GM19452 (cell line): ENCODE data around the gene MYH9.
"Not testable (repeated sequence)": the region's sequence is repeated elsewhere in the genome, so short reads cannot be mapped to it uniquely, and the experiment has no call there.

ENCODE experiments used
- ATAC-seq: cut with Tn5 transposase; IDR thresholded peaks from one replicate; pipeline ENCODE4 v1.9.1; 2021; ENCODE audit not compliant: unreplicated experiment

Gene MYH9

DNA sequence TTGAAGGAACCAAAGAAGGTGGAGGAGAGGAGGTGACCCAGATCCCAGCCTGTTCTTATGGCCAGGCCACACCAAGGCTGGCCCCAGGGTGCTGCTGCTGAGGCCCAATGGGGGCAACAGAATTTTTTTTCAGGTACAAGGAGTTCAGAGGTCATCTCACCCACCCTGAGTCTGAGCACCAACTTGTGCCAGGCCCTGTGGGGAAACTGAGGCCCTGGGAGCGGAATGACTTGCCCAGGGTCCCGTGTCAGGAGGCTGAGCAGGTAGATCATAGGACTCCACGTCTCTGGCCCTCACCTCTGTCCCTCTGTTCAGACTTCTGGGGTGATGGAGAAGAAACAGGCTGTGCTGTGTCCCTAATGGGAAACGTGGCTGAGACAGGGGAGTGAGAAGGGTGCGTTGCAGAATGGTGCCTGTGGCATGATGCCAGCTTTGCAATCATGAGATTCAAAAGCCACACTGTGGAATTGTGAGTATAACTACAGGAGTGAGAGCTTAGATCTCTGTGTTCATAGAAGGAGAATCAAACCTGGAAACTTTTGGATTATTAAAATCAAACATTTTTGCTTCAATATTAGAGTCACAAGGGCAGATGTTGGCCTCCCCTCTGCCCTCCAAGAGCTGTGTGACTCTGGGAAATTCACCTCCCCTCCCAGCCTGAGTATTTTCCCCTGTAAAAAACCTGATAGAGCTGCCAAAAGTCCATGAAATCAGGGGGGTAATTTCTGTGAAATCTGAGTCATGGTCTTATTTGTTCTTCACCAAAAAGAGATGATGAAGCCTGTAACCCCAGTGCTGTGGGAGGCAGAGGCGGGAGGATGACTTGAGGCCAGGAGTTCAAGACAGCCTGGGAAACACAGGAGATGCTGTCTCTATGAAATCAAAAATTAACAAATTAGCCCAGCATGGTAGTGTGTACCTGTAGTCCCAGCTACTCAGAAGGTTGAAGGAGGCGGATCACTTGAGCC, 134.0 kb downstream of the MYH9 start:
- ATAC-seq: no peak

DNA sequence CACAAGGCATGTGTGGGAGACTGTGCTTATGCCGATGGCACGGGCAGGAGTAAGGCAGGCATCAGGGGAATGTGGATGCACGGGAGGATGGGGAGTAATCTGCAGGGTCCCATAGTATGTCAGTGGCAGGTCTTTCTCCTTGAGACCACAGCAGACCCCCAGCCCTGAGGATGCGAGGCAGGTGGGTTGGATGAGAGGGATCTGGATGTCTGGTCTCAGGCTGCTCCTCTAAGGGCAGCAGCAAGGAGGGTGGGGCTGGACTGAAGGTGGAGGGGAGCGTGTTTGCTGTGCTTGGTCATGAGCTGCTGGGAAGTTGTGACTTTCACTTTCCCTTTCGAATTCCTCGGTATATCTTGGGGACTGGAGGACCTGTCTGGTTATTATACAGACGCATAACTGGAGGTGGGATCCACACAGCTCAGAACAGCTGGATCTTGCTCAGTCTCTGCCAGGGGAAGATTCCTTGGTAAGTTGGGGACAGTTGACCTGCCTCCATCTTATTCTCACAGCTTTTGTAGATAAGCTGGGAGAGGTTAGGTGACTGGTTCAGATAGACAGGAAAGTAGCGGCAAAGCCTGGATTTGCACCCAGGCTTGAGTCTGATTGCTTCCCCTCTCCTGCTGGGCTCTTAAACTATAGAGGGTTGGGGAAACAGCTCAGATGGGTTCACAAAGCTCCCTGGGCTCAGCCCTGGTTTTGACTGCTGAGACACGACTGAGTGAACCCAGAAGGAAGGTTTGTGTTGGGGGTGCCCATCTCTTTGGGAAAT, 134.8 kb downstream of the MYH9 start, which contains the start of gene APOL1:
TSS of gene APOL1 (plus strand) at position 380 of the 769 bp plus-strand sequence. CDS start 1,823 bp downstream, outside the sequence.
- no peak for ATAC-seq

DNA sequence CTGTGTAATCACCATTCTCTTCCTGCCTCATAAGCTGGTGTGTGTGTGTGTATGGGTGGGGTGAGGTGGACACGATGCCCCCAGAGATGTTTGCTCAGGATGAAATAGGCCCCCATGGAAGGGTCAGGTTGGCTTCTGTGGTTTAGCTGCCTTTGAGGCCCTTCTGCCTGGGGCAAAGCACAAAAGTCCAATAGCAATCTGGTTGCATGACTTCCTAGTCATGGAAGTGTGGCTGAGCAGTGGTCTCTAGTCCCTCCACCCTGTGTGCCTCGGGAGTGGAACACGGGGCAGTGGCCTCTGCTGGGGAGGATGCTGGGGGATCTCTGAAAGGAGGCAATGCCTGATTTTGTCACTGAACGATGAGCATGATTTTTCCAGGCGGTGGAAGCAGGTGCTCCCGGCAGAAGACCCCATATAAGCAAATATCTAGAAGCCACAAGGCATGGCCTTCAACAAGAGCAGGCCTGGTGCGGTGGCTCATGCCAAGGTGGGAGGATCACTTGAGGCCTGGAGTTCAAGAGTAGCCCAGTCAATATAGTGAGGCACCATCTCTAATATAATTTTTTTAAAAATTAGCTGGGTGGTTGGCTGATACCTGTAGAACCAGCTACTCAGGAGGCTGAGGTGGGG, 135.7 kb downstream of the MYH9 start:
- ATAC-seq: not testable (repeated sequence)

DNA sequence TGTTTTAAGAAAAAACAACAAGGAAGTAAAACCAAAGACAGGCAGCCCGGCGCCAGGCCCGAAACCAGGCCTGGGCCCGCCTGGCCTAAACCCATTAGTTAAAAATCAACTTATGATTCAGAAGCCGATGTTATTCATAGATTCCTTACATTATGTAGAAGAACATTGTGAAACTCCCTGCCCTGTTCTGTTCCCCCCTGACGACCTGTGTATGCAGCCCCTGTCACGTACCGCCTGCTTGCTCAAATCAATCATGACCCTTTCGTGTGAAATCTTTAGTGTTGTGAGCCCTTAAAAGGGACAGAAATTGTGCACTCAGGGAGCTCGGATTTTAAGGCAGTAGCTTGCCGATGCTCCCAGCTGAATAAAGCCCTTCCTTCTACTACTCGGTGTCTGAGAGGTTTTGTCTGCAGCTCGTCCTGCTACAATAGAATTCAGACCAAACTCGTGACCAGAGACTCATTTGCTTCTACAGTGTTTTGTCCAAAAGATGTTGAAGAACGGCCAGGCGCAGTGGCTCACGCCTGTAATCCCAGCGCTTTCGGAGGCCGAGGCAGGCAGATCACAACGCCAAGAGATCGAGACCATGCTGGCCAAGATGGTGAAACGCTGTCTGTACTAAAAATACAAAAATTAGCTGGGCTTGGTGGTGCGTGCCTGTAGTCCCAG, 137.3 kb downstream of the MYH9 start:
- ATAC-seq: not testable (repeated sequence)

DNA sequence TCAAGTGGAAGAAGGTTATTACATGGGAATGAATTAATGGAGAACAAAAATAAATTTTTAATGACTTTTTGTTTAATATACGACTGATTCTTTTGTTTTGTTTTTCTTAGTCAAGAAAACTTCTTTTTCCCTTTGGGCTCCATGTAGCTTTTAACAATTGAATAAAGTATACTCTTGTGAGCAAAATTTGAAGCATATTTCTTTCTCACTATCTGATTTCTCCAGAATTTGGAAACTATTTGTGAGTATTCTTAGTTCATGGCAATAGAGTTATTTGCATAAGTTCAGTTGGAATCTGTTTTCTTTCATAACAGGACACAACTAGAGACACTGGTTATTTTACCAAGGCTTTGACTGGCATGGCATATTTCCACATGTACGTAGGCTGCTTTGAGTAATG, 138.6 kb downstream of the MYH9 start:
- no peak for ATAC-seq

DNA sequence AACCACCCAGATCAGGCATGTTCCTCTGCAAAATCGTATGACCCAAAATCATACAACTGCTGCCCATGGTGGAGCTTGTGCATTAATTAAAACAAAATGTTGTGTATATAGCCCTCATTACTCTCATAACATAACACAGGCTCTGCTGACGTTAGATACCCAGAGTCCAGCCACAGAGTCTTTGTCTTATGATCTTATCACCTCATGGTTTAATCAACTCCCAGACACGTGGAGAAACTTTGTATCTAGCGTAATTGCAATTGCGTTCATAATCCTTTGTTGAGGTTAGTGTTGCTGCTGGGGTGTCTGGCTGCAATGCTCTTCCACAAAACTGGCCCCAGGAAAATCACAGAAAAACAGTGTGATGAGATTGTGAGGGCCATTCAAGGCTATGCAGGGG, 139.8 kb downstream of the MYH9 start:
- ATAC-seq: no peak

DNA sequence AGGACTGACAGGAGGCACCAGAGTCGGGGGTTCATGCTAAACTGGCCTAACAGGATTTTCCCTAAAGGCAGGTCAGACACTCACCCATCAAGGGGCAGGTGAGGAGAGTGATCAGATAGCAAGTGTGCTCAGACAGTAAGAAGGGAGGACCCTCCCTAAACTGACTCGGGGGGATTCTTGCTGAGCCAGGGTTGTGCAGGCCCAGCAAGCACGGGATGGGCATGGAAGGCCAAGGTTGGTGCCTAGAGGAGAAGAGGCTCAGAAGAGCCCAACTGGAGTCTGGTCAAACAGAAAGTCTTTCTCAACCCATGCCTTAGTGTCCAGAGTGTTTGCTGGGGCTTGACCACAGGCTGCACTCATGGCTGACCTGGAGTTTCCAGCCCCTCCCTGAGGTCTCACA, 141.0 kb downstream of the MYH9 start:
- ATAC-seq: no peak

DNA sequence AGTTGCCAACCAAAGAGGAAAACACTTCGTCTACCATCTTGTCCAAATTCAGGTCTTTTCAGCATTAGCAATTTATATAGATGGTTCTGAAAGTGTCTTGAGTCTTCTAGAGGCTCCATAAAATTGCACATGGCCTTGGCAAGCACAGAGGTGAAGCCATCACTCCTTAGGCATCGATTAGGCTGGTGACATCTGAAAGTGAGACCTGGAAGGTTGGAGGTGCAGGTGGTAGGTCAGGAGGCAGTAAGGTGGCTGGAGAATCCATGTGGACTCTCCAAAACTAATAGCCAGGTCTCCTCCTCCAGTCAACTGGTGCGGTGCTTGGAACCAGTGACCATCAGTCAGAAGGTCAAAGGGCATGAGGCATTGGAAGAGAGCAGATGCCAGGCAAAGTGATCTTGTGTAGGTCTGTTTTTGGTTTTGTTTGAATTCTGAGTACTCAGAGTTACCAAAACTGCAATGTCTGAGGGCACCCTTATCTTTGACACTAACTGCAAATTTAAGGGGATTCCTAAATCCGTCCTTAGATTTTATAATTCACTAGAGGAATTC, 141.9 kb downstream of the MYH9 start:
- ATAC-seq: no peak

DNA sequence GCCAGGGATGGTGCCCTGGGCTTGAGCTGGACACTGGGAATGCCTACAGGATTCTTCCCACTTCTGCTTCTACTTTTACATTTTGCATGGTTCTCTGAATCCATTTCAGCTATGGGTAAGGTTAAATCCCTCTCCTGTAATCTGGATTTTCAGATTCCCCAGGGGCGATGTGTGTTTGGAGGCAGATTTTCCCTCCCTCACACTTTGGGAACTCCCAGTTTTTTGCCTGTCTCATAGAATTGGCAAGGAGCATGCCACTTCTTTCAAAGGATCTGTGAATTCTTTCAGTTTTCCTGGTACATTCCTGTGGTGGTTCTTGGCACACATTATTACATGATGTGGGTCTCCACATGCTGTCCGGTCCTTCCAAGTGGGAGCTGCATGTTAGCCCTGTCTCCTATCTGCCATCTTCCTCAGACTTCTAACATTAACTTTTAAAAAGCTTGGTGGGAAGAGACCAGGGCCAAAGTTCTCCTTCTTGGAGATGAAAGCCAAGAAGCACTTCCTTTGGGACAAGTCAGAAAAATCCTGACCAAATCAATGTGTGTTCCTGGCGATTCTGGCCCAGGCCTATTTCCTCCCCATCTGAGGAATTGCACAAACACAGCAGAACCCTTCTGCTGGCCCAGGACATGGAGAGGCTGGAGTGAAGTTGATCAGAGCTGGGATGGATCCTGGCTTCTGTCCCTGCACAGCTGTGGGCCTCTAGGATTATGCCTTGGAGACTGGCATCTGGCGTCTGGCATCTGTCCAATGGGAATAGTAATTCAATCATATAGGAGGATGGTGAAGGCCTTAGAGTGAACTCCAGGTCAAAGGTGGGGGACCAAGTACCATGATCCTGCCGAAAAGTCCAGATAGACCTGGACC, 143.0 kb downstream of the MYH9 start:
- no peak for ATAC-seq

DNA sequence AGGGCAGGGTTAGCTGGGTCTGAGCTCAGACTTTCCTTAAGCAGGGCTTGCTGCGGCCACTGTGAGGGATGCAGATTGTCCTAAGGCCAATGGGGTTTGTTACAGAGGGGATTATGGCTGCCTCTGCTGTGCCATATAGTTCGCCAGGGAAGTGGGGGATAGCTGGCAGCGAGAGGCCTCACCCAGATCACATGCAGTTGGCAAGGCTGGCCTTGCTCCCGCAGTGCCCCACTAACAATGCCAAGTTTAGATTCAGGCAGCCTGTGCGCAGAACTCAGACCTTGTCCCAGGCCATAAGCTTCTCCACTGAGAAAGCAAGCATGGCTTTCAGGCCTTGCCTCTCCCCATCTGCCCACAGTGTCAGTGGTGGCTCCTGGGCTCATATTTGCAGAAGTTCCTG, 143.8 kb downstream of the MYH9 start:
- ATAC-seq: no peak

DNA sequence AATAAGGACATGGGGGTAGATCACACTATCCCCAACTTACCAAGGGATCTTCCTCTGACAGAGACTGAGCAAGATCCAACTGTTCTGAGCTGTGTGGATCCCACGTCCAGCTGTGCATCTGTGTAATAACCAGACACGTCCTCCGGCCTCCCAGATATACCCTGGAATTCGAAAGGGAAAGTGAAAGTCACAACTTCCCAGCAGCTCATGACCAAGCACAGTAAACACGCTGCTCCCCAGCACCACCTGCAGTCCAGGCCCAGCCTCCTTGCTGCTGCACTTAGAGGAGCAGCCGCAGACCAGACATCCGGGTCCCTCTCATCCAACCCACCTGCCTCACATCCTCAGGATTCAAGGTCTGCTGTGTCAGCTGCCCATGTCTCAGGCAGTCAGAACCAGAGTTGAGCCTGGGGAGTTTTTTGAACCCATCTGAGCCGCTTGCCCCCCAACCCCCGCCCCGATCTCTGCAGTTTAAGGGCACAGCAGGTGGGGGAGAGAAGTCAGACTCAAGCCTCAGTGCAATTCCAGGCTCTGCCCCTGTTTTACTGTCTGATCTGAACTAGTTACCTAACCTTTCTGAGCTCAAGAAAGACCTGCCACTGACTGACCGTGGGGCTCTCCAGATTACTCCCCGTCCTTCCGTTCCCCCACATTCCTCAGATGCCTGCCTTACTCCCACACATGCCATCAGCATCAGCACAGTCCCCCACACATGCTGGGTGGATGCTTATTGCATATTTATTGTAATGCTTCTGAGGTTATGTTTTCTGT, 148.2 kb downstream of the MYH9 start, which contains the start of gene APOL2:
TSS of gene APOL2 (minus strand) at position 127 of the 771 bp plus-strand sequence. CDS start 6,365 bp downstream, outside the sequence.
- ATAC-seq: peak; percentile 90

DNA sequence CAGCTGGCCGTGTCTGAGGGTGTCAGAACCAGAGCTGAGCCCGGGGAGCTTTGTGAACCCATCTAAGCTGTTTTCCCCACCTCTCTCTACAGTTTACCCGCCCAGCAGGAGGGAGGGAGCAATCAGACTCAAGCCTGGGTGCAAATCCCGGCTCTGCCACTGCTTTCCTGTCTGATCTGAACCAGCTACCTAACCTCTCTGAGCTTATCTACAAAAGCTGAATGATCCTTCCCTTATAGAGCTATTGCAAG, 148.7 kb downstream of the MYH9 start:
- no peak for ATAC-seq

DNA sequence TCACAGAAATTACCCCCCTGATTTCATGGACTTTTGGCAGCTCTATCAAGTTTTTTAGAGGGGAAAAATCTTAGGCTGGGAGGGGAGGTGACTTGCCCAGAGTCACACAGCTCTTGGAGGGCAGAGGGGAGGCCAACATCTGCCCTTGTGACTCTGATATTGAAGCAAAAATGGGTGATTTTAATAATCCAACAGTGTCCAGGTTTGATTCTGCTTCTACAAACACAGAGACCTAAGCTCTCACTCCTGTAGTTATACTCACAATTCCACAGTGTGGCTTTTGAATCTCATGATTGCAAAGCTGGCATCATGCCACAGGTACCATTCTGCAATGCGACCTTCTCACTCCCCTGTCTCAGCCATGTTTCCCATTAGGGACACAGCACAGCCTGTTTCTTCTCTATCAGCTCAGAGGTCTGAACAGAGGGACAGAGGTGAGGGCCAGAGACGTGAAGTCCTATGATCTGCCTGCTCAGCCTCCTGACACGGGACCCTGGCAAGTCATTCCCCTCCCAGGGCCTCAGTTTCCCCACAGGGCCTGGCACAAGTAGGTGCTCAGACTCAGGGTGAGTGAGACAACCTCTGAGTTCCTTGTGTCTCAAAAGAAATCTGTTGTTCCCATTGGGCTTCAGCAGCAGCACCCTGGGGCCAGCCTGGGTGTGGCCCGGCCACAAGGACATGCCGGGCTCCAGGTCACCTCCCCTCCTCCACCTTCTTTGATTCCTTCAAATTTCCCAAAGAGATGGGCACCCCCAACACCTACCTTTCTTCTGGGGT, 149.2 kb downstream of the MYH9 start:
- ATAC-seq: no peak

DNA sequence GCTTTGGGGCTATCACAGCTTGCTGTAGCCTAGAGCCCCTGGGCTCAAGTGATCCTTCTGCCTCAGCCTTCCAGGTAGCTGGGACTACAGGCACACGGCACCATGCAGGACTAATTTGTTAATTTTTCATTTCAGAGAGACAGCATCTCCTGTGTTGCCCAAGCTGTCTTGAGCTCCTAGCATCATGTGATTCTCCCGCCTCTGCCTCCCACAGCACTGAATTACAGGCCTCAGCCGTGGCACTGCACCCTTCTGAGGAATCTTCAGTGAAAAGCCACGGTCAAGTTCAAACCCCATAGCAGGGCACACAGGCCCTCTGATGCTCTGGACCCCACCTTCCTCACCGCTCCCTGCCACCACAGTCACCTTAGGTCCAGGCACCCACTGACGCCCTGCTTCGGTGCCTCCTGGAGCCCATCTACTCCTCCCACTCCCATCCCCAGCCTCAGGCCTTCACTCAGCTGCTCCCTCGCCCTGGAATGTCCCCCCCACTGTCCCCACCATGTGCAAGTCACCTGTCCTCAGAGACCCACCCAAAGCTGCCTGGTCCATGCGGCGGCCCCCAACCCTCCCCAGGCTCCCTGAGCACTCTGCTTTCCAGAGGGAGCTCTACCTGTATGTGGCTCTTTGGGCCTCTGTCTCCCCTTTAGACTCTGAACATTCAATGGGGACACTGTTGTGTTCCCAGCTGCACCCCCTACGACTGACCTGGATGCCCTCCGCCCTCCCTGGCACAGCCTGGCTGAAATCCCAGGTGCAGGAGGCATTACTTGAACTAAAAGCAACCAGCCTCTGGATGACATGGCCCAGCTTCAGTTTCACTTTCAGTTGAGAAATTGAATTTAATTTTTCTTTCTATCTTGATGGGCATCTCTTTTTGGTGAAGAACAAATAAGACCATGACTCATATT, 150.1 kb downstream of the MYH9 start:
- ATAC-seq: no peak

DNA sequence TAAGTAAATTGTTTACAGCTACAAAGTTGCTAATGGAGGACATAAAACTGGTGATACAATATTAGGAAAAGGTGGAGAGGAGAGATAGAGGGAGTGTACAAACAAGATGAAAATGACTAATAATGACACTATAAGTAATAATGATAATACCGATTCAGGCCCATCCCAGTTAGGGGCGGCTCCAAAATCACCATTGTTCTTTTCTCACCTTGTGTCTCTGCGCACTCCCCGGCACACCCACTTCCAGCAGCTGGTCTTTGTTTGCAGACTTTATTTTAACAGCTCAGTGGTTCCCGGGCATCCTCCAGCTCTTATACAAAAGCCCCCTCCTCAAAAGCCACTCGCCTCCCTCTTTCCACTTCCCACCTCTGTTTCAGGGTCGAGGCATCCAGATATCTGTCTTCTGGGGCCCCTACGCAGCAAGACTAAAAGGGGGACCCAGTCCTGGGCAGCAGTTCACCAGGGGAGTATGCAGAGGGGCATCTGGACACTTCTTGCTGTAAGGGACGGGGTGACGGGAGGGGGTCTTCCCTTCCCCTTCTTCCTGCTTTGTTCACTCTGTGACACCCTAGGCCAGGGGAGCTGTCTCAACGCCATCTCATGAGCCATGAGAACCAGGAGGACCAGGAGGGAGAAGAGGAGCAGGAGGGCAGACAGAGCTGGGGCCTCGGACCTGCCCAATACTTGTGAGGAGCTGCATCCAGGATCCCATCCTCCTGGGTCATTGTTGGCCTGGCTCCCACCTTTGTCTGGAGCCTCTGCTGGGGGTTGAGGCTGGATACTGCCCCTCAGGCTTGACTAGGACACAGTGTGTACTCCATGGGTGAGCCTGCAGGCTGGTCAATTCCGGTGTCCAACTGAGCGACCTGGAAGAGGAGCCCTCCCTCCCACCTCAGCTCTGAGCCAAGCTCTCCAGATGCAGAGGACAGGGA, 151.1 kb downstream of the MYH9 start:
- no peak for ATAC-seq

DNA sequence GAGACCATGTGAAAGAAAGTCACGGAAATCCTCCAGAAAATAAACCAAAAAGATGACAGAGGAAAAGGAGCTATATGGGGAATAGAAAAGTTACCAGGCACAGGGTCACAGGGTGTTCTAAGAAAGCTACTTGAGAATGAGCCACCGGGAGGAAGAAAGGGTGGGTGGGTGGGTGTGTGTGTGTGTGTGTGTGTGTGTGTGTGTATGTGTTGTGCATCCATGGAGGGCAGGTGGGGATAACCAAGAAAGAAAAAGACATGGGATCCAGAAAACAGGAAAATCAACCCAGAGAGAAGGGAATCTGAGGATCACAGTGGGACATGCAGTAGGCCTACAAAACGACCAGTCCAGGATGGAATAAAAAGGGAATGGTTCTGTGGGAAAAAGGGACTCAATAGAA, 152.2 kb downstream of the MYH9 start:
- ATAC-seq: no peak
